8988T (cell line): ENCODE measurements around the gene TMEM259.

Source experiments
- DNase-seq: peaks from one replicate; pipeline ENCODE4 v3.0.0; 2011

TMEM259 gene

DNA sequence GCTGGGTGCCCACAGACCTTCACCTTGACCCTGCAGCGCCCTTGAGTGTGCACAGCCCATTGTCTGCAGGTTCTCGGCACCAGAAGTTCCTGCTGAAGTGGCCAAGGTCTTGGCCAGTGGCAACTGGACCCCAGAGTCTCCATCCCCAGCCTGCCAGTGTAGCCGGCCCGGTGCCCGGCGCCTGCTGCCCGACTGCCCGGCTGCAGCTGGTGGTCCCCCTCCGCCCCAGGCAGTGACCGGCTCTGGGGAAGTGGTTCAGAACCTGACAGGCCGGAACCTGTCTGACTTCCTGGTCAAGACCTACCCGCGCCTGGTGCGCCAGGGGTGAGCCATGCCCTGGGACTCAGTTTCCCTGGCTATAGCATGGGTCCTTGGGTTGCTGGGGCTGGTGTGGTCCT, 34.1 kb upstream of the TMEM259 start:
- no peak for DNase-seq

DNA sequence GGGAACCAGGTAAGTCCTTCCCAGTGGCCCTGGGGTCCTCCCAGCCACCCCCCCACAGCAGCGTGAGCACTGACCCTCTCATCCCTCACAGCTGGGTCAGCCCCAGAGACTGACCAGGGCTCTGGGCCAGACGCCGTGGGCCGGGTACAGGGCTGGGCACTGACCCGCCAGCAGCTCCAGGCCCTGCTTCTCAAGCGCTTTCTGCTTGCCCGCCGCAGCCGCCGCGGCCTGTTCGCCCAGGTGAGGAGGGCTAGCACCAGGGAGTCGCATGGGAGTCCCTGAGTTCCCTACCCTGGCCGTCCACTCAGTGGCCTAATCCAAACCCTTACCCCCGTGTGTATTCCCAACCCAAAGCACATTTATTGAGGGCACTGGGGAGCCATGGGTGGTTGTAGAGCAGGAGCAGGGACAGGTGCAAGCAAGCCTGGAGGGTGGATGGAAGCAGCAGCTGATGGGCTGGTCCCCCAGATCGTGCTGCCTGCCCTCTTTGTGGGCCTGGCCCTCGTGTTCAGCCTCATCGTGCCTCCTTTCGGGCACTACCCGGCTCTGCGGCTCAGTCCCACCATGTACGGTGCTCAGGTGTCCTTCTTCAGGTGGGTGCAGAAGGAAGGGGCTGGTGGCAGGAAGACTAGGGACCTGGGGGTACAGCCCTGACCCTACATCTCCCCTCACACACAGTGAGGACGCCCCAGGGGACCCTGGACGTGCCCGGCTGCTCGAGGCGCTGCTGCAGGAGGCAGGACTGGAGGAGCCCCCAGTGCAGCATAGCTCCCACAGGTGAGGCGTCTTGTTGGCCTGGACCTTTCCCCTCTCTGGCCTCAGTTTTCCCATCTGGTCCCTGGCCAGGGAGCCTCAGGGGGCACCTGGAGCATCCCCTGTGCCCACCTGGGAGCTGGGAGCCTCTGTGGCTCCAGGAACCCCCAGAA, 33.4 kb upstream of the TMEM259 start:
- DNase-seq = no peak

DNA sequence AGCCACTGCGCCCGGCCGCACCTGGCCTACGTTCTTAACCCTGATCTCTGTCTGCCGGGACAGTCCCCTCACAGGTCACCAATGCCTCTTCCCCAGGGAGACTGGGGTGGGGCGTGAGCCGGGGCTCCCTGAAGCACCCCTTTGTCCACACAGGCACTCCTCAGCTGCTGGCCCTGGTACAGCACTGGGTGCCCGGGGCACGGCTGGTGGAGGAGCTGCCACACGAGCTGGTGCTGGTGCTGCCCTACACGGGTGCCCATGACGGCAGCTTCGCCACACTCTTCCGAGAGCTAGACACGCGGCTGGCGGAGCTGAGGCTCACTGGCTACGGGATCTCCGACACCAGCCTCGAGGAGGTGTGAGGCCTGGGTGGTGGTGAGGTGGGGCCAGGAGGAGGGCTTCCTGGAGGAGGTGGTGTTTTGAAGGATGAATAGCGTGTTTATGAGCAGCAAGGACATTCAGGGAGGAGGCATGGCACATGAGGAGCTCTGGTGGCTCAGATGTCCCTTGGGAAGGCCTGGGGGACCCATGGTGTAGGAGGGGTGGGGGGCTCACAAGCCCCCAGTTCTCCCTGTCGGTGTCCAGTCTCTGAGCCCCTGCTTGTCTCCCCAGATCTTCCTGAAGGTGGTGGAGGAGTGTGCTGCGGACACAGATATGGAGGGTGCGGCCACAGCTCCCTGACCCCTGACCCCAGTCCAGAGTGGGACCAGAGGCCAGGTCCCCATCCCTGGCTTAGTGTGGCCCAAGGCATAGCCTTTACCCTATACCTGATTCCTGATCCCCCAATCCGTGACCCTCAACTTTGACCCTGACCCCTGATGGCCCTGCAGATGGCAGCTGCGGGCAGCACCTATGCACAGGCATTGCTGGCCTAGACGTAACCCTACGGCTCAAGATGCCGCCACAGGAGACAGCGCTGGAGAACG, 32.5 kb upstream of the TMEM259 start:
- DNase-seq = no peak

DNA sequence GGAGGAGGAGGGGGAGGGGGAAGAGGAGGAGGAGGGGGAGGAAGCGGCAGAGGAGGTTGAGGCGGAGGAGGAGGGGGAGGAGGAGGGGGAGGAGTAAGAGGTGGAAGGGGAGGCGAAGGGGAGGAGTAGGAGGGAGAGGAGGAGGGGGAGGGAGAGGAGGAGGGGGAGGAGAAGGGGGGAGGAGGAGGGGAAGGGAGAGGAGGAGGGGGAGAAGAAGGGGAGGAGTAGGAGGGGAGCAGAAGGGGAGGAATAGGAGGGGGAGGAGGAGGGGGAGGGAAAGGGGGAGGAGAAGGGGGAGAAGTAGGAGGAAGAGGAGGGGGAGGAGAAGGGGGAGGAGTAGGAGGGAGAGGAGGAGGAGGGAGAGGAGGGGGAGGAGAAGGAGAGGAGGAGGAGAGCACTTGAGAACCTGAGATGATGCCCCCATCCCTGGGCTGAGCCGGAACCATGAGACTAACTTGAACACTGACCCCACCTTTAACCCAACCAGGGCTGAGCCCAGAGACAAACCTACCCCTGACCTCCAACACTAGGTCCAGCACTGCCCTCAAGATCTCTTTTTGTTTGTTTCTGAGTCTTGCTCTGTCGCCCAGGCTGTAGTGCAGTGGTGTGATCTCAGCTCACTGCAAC, 31.5 kb upstream of the TMEM259 start:
- no peak for DNase-seq

DNA sequence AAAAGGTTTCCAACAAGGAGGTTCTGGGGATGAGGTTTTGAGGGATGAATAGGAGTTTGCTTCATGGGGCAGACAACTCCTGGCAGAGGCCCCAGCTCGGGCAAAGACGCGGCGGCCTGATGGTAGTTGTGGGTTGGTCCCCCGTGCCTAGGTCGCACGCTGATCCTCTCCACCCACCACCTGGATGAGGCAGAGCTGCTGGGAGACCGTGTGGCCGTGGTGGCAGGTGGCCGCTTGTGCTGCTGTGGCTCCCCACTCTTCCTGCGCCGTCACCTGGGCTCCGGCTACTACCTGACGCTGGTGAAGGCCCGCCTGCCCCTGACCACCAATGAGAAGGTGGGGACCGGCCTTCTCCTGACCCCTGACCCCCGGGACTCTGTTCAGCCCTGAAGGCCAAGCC, 30.9 kb upstream of the TMEM259 start:
- no peak for DNase-seq

DNA sequence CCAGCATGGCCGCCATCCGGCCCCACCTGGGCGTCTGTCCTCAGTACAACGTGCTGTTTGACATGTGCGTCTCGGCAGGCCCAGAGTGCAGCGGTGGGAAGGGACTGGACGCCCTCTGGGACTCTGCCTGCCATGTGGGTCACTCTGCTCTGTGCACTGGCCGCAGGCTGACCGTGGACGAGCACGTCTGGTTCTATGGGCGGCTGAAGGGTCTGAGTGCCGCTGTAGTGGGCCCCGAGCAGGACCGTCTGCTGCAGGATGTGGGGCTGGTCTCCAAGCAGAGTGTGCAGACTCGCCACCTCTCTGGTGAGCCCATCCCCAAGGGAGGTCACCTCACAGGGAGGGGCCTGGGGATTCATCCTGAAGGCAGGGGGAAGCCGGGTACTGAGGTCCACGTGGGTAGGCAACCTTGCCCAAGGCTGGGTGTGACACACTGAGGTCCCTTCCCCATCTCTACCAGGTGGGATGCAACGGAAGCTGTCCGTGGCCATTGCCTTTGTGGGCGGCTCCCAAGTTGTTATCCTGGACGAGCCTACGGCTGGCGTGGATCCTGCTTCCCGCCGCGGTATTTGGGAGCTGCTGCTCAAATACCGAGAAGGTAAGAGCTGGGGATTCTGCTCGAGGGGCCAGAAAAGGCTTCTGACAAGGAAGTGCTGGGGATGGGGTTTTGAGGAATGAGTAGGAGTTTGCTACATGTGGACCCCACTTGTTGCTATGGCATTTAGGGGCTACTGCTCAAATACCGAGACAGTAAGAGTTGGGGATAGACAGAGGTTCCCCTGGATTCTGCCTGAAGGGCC, 30.3 kb upstream of the TMEM259 start:
- no peak for DNase-seq

DNA sequence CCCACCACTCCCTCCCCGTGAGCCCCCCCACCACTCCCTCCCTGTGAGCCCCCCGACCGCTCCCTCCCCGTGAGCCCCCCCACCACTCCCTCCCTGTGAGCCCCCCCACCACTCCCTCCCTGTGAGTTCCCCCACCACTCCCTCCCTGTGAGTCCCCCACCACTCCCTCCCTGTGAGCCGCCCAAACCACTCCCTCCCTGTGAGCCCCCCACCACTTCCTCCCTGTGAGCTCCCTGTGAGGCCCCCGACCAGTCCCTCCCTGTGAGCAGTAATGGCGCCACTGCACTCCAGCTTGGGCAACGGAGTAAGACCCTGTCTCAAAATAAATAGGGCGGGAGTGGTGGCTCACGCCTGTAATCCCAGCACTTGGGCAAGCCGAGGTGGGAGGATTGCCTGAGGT, 28.9 kb upstream of the TMEM259 start:
- DNase-seq = no peak

DNA sequence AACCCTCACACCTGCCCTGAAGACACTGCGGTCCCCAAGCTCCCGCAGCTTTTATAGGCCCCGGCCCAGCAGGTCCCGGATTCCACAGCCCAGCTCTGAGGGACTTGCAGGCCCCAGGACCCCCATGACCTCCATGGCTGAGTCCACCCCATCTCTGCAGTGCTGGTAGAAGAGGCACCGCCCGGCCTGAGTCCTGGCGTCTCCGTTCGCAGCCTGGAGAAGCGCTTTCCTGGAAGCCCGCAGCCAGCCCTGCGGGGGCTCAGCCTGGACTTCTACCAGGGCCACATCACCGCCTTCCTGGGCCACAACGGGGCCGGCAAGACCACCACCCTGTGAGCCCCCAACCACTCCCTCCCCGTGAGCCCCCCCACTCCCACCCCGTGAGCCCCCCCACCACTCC, 28.2 kb upstream of the TMEM259 start:
- no peak for DNase-seq

DNA sequence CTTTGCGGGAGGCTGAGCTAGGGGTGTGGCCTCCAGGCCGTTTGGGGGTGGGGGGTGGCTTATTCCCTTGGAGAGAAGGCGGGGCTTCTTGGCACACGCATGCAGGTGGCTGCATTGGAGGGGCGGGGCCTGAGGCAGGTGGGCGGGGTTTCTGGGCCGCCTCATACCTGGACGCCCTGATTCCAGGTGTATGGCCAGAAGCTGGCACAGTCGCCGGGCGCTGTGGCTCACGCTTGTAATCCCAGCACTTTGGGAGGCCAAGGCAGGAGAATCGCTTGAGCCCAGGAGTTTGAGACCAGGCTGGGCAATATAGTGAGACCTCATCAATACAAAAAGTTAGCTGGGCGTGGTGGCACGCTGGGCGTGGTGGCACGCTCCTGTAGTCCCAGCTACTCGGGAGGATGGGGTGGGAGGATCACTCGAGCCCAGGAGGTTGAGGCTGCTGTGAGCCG, 26.8 kb upstream of the TMEM259 start:
- DNase-seq = no peak

DNA sequence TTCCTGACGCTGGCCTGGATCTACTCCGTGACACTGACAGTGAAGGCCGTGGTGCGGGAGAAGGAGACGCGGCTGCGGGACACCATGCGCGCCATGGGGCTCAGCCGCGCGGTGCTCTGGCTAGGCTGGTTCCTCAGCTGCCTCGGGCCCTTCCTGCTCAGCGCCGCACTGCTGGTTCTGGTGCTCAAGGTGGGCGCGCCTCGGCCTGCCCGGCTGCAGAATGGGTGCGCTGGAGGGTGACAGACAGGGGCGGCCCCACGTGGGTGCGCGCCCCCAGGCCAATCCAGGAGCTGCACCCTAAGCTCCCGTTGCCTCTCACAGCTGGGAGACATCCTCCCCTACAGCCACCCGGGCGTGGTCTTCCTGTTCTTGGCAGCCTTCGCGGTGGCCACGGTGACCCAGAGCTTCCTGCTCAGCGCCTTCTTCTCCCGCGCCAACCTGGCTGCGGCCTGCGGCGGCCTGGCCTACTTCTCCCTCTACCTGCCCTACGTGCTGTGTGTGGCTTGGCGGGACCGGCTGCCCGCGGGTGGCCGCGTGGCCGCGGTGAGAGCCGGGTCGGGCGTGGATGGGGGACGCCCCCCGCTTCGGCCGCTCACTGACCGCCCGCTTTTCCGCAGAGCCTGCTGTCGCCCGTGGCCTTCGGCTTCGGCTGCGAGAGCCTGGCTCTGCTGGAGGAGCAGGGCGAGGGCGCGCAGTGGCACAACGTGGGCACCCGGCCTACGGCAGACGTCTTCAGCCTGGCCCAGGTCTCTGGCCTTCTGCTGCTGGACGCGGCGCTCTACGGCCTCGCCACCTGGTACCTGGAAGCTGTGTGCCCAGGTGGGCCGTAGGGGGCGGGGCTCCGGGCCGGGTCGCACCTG, 26.1 kb upstream of the TMEM259 start:
- no peak for DNase-seq

DNA sequence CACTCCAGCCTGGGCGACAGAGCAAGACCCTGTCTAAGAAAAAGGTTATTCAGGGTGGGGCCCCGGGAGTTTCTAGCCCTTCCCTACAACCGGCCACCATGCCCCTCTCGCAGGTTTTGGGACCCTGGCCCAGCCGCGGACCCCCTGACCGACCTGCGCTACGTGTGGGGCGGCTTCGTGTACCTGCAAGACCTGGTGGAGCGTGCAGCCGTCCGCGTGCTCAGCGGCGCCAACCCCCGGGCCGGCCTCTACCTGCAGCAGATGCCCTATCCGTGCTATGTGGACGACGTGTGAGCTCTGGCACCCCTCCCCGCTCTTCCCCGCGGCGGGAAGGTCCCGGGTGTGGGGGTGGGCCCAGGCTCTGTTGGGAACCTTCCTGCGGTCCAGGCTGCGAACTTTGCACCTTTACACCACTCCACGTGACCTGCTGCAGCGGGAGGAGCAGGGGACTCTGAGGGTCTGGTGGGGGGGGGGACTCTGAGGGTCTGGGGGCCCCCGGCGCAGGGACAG, 25.2 kb upstream of the TMEM259 start:
- DNase-seq = no peak

DNA sequence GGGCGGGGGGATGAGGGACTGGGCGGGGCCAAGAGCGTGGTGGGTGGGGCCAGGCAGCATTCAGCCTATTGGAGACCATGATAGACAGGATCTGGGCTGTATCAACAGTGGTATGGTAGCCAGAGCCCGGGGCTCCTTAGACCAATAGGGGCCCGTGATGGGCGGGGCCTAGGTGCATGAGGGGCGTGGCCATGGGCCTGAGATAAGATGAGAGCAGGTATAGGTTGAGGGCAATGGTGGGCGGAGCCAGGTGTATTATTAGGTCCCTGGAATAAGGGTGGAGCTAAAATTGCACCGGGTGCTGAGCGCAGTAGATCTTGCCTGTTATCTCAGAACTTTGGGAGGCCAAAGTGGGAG, 24.3 kb upstream of the TMEM259 start:
- DNase-seq = peak; percentile 85

DNA sequence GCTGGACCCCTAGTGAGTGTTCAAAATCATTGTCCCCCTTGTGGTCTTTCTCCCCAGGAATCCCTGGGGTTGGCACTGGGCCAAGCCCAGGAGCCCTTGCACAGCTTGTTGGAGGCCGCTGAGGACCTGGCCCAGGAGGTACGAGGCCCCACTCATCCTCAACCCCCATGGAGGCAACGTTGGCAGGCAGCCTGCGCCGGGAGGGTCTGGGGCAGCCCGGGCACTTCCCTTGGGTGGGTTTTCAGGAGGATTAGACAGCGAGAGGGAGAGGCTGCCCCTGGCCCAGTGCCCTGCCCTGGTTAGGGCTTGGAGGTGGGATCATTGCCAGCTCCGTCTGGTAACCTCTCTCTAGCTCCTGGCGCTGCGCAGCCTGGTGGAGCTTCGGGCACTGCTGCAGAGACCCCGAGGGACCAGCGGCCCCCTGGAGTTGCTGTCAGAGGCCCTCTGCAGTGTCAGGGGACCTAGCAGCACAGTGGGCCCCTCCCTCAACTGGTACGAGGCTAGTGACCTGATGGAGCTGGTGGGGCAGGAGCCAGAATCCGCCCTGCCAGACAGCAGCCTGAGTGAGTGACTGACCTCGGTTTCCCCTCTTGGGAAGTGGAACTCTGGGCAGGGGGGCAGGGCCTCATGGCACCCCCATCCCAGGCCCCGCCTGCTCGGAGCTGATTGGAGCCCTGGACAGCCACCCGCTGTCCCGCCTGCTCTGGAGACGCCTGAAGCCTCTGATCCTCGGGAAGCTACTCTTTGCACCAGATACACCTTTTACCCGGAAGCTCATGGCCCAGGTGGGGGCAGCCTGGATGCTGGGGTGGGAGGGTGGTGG, 22.0 kb upstream of the TMEM259 start:
- DNase-seq = no peak

DNA sequence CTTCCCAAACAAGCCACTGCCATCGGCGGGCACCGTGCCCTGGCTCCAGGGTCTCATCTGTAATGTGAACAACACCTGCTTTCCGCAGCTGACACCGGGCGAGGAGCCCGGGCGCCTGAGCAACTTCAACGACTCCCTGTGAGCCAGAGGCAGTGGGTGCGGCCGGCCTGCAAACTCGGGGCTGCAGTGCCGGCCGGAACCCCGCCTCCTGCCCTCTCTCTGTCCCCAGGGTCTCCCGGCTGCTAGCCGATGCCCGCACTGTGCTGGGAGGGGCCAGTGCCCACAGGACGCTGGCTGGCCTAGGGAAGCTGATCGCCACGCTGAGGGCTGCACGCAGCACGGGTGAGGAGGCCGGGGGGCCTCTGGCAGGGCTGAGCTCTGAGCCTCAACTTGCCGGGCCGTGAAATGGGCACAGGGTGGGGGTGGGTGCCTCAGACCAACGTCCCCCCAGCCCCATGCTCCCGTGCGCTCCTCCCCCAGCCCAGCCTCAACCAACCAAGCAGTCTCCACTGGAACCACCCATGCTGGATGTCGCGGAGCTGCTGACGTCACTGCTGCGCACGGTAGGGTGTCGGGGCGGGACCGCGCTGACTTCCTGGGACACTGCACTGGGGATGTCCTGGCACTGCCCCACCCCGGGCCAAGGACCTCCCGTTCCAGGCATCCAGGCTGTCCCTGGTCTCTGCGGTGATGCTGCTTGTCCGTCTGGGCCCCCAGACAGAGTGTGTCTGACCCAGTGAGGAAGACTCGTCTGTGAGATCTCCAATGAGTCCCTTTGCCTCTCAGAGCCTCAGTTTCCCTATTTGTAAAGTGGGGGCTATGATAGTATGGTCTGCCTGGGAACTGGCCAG, 21.1 kb upstream of the TMEM259 start:
- no peak for DNase-seq

DNA sequence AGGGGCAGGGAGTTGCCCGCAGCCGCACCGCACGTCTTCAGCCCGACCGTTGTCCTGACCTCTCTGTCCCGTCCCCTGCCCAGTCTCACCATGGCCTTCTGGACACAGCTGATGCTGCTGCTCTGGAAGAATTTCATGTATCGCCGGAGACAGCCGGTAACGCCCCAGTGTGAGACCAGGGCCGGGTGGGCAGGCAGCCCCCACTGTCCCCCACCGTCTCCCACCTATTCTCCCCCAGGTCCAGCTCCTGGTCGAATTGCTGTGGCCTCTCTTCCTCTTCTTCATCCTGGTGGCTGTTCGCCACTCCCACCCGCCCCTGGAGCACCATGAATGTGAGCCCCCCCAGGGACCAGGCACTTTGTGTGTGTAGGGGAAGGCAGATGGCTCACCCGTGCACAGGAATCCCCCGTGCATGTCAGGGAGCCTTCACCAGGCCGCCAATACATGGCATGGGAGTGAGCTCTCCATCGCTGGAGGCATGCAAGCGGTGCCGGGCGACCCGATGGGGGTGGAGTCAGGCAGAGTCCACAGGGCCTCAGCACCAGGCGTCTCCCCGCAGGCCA, 20.4 kb upstream of the TMEM259 start:
- DNase-seq = no peak

DNA sequence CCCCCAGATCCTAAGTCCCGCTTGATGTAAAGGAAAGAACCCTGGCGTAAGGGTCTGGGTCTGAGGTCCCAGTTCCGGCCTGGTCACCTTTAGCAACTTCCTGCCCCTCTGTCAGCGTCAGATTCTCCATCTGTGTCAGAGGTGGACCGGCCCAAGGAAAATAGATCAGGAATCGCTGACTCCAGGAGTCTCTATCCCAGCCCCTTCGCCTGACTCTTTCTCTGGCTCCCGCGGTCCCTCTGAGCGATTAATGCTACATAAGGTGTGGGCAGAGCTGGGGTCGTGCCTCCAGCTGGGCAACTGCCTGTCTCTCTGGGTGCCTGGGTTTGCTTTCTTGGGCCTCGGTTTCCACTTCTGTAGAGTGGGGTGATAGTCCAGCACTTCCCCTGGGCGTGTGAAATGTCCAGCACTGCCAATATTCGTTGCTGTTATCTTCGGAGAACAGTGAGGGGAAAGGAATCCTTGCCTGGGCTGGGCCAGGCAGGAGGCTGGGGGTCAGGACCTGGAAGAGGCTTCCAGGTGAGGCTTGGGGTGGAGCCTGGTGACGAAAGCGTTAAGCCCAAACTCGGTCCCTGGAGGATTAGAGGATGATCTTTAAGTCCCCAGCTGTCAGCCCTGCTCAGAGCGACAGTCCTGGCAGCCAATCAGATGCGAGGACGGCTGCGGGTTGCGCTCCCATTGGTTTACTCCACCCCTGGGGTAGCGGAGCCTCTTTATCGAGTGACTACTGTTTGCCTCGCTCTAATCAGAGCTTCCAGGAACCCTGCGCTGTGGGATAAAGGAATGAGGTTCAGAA, 19.8 kb upstream of the TMEM259 start:
- peak; percentile 98 for DNase-seq

DNA sequence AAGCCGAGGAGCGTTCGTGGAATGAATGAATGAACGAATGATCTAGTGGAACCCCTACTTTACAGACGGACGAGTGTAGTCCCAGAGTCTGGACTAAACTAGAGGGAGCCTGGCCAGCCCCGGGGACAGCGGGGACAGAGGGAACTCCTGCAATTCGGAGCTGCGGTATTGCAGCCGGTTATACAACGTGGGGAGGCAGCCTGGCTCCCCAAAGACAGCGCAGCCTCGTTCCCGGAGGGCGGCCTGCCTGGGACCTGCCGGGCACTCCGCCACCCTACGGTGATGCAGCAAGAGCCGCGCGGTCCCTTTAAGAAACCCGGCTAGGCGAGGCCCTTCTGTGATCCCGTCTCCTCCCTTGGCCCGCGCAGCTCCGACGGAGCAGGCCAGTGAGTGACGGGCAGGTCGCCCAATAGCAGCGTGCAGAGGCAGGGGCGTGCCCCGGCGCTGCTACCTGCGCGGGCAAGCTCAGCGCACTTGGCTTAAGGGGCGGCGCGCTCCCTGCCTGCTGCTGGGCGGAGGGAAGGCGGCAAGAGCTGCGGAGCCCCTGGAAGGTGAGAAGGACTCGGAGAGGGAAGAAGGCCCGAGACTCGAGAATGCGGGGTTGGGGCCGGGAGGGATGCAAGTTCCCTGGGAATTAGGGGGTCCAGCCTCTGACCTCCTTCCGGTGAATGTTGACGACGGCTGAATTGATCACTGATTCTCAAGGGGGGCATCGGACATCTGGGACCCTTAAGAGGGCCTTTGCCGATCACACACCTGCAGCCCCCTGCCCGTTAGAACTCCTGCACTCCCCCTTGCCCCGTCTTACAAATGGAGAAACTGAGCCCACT, 18.9 kb upstream of the TMEM259 start, which contains the start of gene ABCA7:
ABCA7 (plus strand) TSS at position 462 of the 830 bp plus-strand sequence. CDS start 1,255 bp downstream, outside the sequence.
- DNase-seq = peak; percentile 88
